HEK293 (cell line): ENCODE measurements around the gene SCARB2.

Experiments used
- CTCF ChIA-PET: fragments of 350-600 bp; formaldehyde crosslinking; extraction: SDS; loops from one replicate; lab custom pipeline; 2021; ENCODE audit warnings: antibody characterized with exemption; lab: Yijun Ruan, JAX
- POLR2A ChIA-PET: fragments of 300-600 bp; formaldehyde crosslinking; extraction: SDS; loops from one replicate; lab custom pipeline; 2020; ENCODE audit warnings: antibody characterized with exemption, inconsistent platforms; lab: Yijun Ruan, JAX
- H3K27ac ChIP-seq: fragments of 200-500 bp; sonication (Bioruptor generic); 2 replicates; pipeline ENCODE4 v1.5.1; 2014; ENCODE audit warnings: low read depth, low read length, control low read depth, inconsistent platforms; ENCODE audit errors: extremely low read depth
- H3K36me3 ChIP-seq, 2 experiments: fragments of 200-500 bp in 1 of 2; sonication (Bioruptor generic) in 1 of 2; 1 replicate in 1 of 2; 2 replicates in 1 of 2; pipeline ENCODE4 v1.5.1; 2014 to 2017; ENCODE audit warnings: inconsistent platforms in 2 of 2, low read length in 2 of 2; ENCODE audit not compliant: control insufficient read depth in 2 of 2, insufficient read depth in 1 of 2
- H3K4me1 ChIP-seq: fragments of 200-500 bp; sonication (Bioruptor generic); 2 replicates; pipeline ENCODE4 v1.5.1; 2014; ENCODE audit warnings: mild to moderate bottlenecking, low read length, inconsistent platforms; ENCODE audit not compliant: control insufficient read depth, insufficient read depth
- H3K4me3 ChIP-seq: 2 replicates; pipeline ENCODE4 v1.5.1; 2011; ENCODE audit warnings: low read depth, mild to moderate bottlenecking, control low read depth, low read length, moderate library complexity
- H3K9me3 ChIP-seq: fragments of 200-500 bp; sonication (Bioruptor generic); 2 replicates; pipeline ENCODE4 v1.5.1; 2014; ENCODE audit warnings: low read depth, low read length, inconsistent platforms; ENCODE audit not compliant: control insufficient read depth, insufficient read depth
- ATF2 ChIP-seq: fragments of 450-650 bp; formaldehyde crosslinking; IDR thresholded peaks from 2 replicates; pipeline ENCODE4 v1.5.1; 2016; ENCODE audit warnings: missing biosample characterization, missing genetic modification characterization, low read depth
- BCL11B ChIP-seq: fragments of 450-650 bp; formaldehyde crosslinking; IDR thresholded peaks from 2 replicates; pipeline ENCODE4 v1.5.1; 2016; ENCODE audit warnings: low read depth, missing biosample characterization, missing genetic modification characterization
- CTCF ChIP-seq: fragments of 450-650 bp; formaldehyde crosslinking; IDR thresholded peaks from 2 replicates; pipeline ENCODE4 v1.5.1; 2016; ENCODE audit warnings: missing biosample characterization, missing genetic modification characterization
- HOXC10 ChIP-seq: sonication (generic); formaldehyde crosslinking; IDR thresholded peaks from 2 replicates; pipeline ENCODE4 v1.8.1; 2023; ENCODE audit warnings: mild to moderate bottlenecking, missing genetic modification reagents
- KLF7 ChIP-seq: fragments of 450-650 bp; formaldehyde crosslinking; IDR thresholded peaks from 2 replicates; pipeline ENCODE4 v1.5.1; 2016; ENCODE audit warnings: missing biosample characterization, missing genetic modification characterization, borderline replicate concordance
- PRDM6 ChIP-seq: fragments of 450-650 bp; formaldehyde crosslinking; IDR thresholded peaks from 2 replicates; pipeline ENCODE4 v1.5.1; 2017; ENCODE audit warnings: missing biosample characterization, missing genetic modification characterization
- TCF7L2 ChIP-seq: IDR thresholded peaks from 2 replicates; pipeline ENCODE4 v1.6.1; 2011; ENCODE audit warnings: low read depth, mild to moderate bottlenecking, inconsistent platforms, low read length, moderate library complexity, borderline replicate concordance
- WT1 ChIP-seq: fragments of 450-650 bp; formaldehyde crosslinking; IDR thresholded peaks from 2 replicates; pipeline ENCODE4 v1.5.1; 2016; ENCODE audit warnings: missing biosample characterization, missing genetic modification characterization
- ZBTB44 ChIP-seq: fragments of 450-650 bp; IDR thresholded peaks from 2 replicates; pipeline ENCODE4 v1.5.1; 2018; ENCODE audit warnings: missing biosample characterization, mild to moderate bottlenecking, missing genetic modification characterization
- ZNF121 ChIP-seq: fragments of 450-650 bp; formaldehyde crosslinking; IDR thresholded peaks from 2 replicates; pipeline ENCODE4 v1.5.1; 2016; ENCODE audit warnings: missing biosample characterization, missing genetic modification characterization
- ZNF221 ChIP-seq: fragments of 450-650 bp; formaldehyde crosslinking; IDR thresholded peaks from 2 replicates; pipeline ENCODE4 v1.5.1; 2017; ENCODE audit warnings: missing biosample characterization, missing genetic modification characterization, borderline replicate concordance
- ZNF23 ChIP-seq: fragments of 450-650 bp; formaldehyde crosslinking; IDR thresholded peaks from 2 replicates; pipeline ENCODE4 v1.5.1; 2016; ENCODE audit warnings: missing biosample characterization, missing genetic modification characterization, borderline replicate concordance
- ZNF280C ChIP-seq: fragments of 450-650 bp; formaldehyde crosslinking; IDR thresholded peaks from 2 replicates; pipeline ENCODE4 v1.5.1; 2016; ENCODE audit warnings: missing biosample characterization, missing genetic modification characterization
- ZNF354C ChIP-seq: fragments of 450-650 bp; formaldehyde crosslinking; IDR thresholded peaks from 2 replicates; pipeline ENCODE4 v1.5.1; 2016; ENCODE audit warnings: missing biosample characterization, missing genetic modification characterization, low read depth, borderline replicate concordance
- ZNF426 ChIP-seq: fragments of 450-650 bp; formaldehyde crosslinking; IDR thresholded peaks from 2 replicates; pipeline ENCODE4 v1.5.1; 2017; ENCODE audit warnings: missing biosample characterization, missing genetic modification characterization, mild to moderate bottlenecking, inconsistent platforms, moderate library complexity
- ZNF514 ChIP-seq: fragments of 450-650 bp; formaldehyde crosslinking; IDR thresholded peaks from 2 replicates; pipeline ENCODE4 v1.5.1; 2016; ENCODE audit warnings: missing biosample characterization, missing genetic modification characterization
- ZNF571 ChIP-seq: fragments of 450-650 bp; formaldehyde crosslinking; IDR thresholded peaks from 2 replicates; pipeline ENCODE4 v1.5.0; 2017; ENCODE audit warnings: missing biosample characterization, missing genetic modification characterization
- ZNF623 ChIP-seq: fragments of 450-650 bp; formaldehyde crosslinking; IDR thresholded peaks from 2 replicates; pipeline ENCODE4 v1.5.1; 2016; ENCODE audit warnings: missing biosample characterization, missing genetic modification characterization
- ZNF639 ChIP-seq: fragments of 450-650 bp; formaldehyde crosslinking; IDR thresholded peaks from 2 replicates; pipeline ENCODE4 v1.5.1; 2016; ENCODE audit warnings: missing biosample characterization, missing genetic modification characterization
- ZNF670 ChIP-seq: fragments of 450-650 bp; formaldehyde crosslinking; IDR thresholded peaks from 2 replicates; pipeline ENCODE4 v1.5.1; 2016; ENCODE audit warnings: missing biosample characterization, missing genetic modification characterization, low read depth

Gene SCARB2

GRCh38 chr4:76207549-76207948 is 6.1 kb downstream of the SCARB2 start (continued):
- TF ChIP-seq ZNF639 (tag by site-specific recombination) = no peak
- TF ChIP-seq ZNF23 (tag by site-specific recombination) = no peak
- no peak for TF ChIP-seq ZNF221 (tag by site-specific recombination)
- no peak for TF ChIP-seq ZNF623 (tag by site-specific recombination)
- TF ChIP-seq CTCF = no peak
- no peak for TF ChIP-seq HOXC10 (CRISPR knock-in tag)
- no peak for TF ChIP-seq ZNF670 (tag by site-specific recombination)
- TF ChIP-seq WT1 (tag by site-specific recombination) = no peak
- TF ChIP-seq, all 188 proteins: peak for 0

GRCh38 chr4:76206222-76206942 is 7.2 kb downstream of the SCARB2 start:
- H3K4me3 ChIP-seq = no peak overlapping the region
- no peaks in the 10 kb centered on the region for H3K9me3 ChIP-seq
- no peaks in the 10 kb centered on the region for H3K36me3 ChIP-seq
- ChIA-PET POLR2A (no interaction called here), CTCF (interaction anchor here (0.8 kb wide), 1 partner anchor 26 kb away, joined by 3 read pairs; no protein-coding TSS in a partner anchor)
- TF ChIP-seq ZNF514 (no peak), ZNF571 (no peak), ZBTB44 (no peak), ZNF280C (tag by site-specific recombination) (no peak), TCF7L2 (peak; percentile 54; the same call in 1 of the 2 replicates), BCL11B (tag by site-specific recombination) (no peak), KLF7 (tag by site-specific recombination) (no peak), ZNF354C (tag by site-specific recombination) (no peak), ZNF426 (tag by site-specific recombination) (no peak), PRDM6 (tag by site-specific recombination) (0 out of 2 replicates have a peak, but pooled peaks have one; percentile 45), ZNF121 (no peak), ATF2 (tag by site-specific recombination) (peak; percentile 76)
- no peak overlapping the region for H3K27ac ChIP-seq
- no peaks in the 10 kb centered on the region for H3K4me1 ChIP-seq
